Right lobe of liver (tissue), 4 donors: ENCODE data around the gene MSX1.

Source experiments
- POLR2A ChIP-seq: fragments of 450-650 bp; IDR thresholded peaks from one replicate; pipeline ENCODE4 v1.6.1; 2017; ENCODE audit warnings: antibody characterized with exemption, mild to moderate bottlenecking
- TF ChIP-seq, protein P1 (sequence below), 4 donors: fragments of 200-600 bp in 3 of 4; fragments of 450-650 bp in 1 of 4; IDR thresholded peaks; one replicate each; pipeline versions ENCODE4 v1.5.1 to v1.8.0; 2016 to 2022; ENCODE audit warnings: antibody characterized with exemption in 4 of 4, mild to moderate bottlenecking in 2 of 4
- donor health status: DM: no; HTN: no; CAD: no.
- donor health status: DM: no; HTN: no; CAD: no.
- donor health status: DM: no; HTN: yes; CAD: no.

DNA sequence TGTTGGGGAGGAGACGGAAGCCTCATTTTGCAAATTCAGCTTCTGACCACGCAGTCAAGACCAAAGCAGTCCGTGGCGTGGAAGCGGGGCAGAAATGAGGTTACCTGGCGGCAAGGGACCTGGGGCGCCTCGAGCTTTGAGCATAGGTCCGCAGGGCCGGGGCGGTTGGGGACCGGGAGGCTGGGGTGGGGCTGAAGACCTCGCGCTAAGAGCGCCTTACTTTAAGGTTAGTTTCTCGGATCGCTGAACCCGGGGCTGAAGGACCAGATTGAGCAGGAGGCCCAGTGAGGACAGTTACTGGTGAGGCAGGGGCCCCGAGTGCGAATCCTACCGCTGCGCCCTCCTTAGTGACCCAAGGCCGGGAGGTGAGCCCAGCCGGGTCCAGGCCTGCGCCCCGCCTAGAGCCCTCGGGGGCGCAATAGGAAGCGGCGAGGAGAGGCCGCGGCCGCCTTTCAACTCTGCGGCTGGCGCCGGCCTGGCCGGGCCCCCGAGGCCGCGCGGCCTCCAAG is 7.5 kb downstream of the MSX1 start:
- TF ChIP-seq, protein P1, sequence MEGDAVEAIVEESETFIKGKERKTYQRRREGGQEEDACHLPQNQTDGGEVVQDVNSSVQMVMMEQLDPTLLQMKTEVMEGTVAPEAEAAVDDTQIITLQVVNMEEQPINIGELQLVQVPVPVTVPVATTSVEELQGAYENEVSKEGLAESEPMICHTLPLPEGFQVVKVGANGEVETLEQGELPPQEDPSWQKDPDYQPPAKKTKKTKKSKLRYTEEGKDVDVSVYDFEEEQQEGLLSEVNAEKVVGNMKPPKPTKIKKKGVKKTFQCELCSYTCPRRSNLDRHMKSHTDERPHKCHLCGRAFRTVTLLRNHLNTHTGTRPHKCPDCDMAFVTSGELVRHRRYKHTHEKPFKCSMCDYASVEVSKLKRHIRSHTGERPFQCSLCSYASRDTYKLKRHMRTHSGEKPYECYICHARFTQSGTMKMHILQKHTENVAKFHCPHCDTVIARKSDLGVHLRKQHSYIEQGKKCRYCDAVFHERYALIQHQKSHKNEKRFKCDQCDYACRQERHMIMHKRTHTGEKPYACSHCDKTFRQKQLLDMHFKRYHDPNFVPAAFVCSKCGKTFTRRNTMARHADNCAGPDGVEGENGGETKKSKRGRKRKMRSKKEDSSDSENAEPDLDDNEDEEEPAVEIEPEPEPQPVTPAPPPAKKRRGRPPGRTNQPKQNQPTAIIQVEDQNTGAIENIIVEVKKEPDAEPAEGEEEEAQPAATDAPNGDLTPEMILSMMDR (IDR thresholded peaks at IDR 0.05): no peak
- no peak for TF ChIP-seq POLR2A
